ENCODE data around the gene UBQLNL.

Gene UBQLNL

DNA sequence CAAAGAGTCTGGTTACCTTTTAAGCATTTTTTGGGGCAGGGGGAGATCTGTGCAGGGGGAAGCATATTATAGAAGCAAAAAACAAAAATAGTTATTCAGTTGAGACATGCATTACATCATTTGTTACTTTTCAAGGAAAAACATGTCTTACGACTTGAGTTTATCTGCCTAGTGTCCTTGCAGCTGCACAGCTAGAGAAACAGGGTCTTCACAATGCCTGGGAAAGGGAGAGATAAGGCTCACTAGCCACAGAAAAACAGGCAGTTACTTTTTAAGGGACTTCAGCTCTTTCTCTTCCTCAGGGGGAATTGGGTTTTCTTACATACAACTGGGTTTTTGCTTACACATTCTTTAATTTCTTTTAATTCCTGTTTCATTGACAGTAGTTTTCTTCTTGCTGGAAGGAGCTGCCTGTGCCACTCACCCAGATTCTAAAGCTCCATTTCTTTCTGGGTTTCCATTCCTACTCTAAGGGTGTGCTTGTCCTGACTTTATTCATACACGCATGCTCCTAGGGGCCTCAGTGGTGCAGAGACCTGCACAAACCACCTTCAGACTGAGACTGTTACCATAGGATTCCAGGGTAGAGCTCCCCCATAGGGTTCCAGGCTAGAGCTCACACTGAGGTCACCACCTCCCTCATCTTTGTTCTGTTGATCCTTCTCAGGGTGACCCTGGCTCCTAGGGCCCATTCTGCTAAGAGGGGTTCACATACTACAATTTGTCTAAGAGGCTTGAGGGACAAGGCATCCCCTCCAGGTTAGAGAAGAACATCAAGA lies 14.7 kb upstream of the UBQLNL start:
- no peak overlapping the region for H3K27ac ChIP-seq
- TF ChIP-seq, protein P1, sequence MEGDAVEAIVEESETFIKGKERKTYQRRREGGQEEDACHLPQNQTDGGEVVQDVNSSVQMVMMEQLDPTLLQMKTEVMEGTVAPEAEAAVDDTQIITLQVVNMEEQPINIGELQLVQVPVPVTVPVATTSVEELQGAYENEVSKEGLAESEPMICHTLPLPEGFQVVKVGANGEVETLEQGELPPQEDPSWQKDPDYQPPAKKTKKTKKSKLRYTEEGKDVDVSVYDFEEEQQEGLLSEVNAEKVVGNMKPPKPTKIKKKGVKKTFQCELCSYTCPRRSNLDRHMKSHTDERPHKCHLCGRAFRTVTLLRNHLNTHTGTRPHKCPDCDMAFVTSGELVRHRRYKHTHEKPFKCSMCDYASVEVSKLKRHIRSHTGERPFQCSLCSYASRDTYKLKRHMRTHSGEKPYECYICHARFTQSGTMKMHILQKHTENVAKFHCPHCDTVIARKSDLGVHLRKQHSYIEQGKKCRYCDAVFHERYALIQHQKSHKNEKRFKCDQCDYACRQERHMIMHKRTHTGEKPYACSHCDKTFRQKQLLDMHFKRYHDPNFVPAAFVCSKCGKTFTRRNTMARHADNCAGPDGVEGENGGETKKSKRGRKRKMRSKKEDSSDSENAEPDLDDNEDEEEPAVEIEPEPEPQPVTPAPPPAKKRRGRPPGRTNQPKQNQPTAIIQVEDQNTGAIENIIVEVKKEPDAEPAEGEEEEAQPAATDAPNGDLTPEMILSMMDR (conservative IDR thresholded peaks at IDR 0.05; ENCODE audit: low read depth) = no peak
- ChIA-PET POLR2A (ENCODE audit: low non-redundant PET) (no interaction called here), CTCF (interaction anchor here (0.6 kb wide), 1 partner anchor 912 kb away, joined by 3 read pairs; no protein-coding TSS in a partner anchor)
- no peak for DNase-seq (ENCODE audit: low spot score)

DNA sequence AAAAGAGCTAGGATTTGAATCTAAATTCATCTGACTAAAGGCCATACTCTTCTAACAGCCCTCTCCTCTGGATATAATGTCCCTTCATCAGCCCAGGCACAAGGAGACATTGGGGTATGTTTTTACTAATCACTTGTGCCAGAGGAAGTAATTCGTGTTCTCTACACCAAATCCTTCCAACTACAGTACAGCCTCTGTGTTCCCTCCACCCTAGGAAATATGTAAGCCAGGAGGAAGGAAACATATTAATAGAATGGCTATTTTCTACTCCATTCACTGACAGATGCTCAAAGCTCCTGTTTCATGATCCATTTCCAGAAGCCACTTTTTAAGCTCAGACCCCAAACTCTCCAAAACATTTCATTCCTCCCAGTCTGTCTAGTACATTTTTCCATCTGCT lies 12.0 kb upstream of the UBQLNL start:
- ChIA-PET CTCF (no interaction called here), POLR2A (ENCODE audit: low non-redundant PET) (no interaction called here)
- H3K27ac ChIP-seq = no peak overlapping the region
- TF ChIP-seq, protein P1 (conservative IDR thresholded peaks at IDR 0.05; ENCODE audit: low read depth) = no peak
- no peak for DNase-seq (ENCODE audit: low spot score)

DNA sequence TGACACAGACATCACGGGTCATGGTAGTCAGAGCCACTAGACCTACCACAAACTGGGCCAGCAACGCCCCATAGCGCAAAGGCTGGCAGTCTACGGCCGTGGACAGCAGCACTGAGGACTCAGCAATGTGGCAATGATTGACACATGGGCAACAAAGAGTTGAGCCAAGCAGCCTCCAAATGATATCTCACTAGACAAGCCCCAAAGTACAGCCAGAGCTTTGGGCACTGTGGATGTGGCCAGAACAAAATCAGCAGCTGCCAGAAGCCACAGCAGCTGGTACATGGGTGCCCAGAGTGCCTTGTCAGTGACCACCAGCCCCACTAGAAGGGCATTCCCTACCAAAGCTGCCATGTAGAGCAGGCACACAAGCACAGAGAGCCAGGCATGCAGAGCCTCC lies 11.2 kb upstream of the UBQLNL start:
- TF ChIP-seq, protein P1 (conservative IDR thresholded peaks at IDR 0.05; ENCODE audit: low read depth) = no peak
- POLR2A ChIA-PET (ENCODE audit: low non-redundant PET) = no interaction called here
- H3K27ac ChIP-seq = no peak overlapping the region
- no peak for DNase-seq (ENCODE audit: low spot score)
- CTCF ChIA-PET = no interaction called here

DNA sequence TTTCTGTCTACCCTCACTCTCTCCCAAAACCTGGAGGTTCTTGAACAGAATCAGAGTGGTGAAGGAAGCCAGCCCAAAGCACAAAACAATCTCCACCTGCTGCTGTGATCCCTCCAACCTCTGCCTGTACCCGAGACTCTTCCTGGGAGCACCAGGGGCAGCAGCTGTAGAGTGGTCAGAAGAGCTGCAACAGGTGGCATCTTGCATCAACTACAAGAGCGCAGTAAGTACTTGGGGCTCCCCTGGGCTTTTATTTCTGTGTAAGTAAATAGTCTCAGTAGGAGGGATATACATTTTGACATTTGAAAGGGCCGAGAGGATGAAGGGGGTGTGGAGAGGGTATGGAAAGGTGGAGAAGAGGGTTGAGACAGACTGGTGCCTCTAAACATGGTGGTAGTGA lies 8.3 kb upstream of the UBQLNL start:
- CTCF ChIA-PET = no interaction called here
- TF ChIP-seq, protein P1 (conservative IDR thresholded peaks at IDR 0.05; ENCODE audit: low read depth) = no peak
- POLR2A ChIA-PET (ENCODE audit: low non-redundant PET) = no interaction called here
- no peak for DNase-seq (ENCODE audit: low spot score)
- H3K27ac ChIP-seq = no peak overlapping the region

DNA sequence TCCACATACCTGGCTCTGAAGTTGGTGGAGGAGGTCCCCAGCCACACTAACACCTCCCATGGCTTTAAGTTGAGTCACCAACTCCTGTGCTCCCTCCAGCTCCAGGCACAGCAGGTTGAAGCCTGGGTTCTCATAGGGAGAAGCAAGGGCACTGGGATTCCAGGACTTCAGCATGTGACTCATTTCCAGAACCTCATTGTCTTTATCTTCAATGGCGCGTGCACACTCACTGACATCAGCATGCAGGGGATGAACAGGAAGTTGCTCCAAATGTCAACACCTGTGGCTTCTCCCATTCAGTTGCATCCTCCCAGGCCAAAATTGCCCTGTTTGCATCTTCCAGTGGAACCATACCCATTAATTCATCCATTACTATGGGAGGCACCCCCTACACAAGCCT lies 5.8 kb upstream of the UBQLNL start:
- TF ChIP-seq, protein P1 (conservative IDR thresholded peaks at IDR 0.05; ENCODE audit: low read depth) = no peak
- peak; percentile 3 for DNase-seq (ENCODE audit: low spot score)
- H3K27ac ChIP-seq = no peak overlapping the region
- CTCF ChIA-PET = no interaction called here
- POLR2A ChIA-PET (ENCODE audit: low non-redundant PET) = no interaction called here

DNA sequence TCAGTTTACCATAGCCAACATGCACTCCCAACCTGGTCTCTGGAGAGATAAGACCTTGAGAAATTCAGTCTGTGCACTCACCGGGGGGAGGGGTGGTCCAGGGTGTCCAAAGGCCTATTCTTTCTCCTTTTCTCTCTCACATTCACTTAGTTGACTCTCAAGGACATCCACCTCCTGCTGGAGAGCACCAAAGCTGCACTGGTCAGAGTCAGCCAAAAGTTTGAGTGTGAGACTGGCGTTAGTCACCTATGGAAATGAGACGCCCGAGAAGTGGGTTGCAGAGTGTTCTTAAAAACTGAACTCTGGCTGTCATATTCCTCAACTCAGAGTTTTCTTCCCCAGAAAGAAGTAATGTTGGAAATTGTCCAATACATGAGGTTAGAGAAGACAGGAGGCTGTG lies 5.0 kb upstream of the UBQLNL start:
- ChIA-PET CTCF (interaction anchor here (0.6 kb wide), 1 partner anchor 11 kb away, joined by 3 read pairs; no protein-coding TSS in a partner anchor), POLR2A (ENCODE audit: low non-redundant PET) (no interaction called here)
- TF ChIP-seq, protein P1 (conservative IDR thresholded peaks at IDR 0.05; ENCODE audit: low read depth) = no peak
- no peak overlapping the region for H3K27ac ChIP-seq
- DNase-seq (ENCODE audit: low spot score) = no peak

Measured in RWPE1 (cell line).